Fibroblast of skin of scalp (primary cell): ENCODE data around the gene CDR2L.
"Not testable (repeated sequence)": the region's sequence is repeated elsewhere in the genome, so short reads cannot be mapped to it uniquely, and the experiment has no call there.

ENCODE experiments used
- DNase-seq: peaks from one replicate; pipeline ENCODE4 v3.0.0-alpha.2; 2013

Gene CDR2L

DNA sequence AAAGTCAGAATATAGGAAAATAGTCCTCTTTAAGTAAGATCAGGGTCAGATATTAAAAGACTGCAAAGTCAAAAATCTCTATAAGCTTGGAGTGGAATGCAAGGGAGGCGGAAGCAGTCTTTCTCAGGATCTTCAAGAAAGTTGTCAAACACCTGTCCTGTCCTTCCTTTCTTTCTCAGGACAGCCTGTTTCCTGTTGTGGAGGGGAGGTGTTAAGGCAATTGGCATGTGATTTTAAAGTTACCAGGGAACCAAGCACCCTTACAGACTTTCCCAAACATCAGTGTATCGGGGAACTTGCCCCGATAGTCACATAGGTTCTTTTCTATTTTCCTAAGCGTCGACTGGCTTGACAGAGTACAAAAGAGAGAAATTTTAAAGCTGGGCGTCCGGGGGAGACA lies 57.3 kb downstream of the CDR2L start:
- no peak for DNase-seq

DNA sequence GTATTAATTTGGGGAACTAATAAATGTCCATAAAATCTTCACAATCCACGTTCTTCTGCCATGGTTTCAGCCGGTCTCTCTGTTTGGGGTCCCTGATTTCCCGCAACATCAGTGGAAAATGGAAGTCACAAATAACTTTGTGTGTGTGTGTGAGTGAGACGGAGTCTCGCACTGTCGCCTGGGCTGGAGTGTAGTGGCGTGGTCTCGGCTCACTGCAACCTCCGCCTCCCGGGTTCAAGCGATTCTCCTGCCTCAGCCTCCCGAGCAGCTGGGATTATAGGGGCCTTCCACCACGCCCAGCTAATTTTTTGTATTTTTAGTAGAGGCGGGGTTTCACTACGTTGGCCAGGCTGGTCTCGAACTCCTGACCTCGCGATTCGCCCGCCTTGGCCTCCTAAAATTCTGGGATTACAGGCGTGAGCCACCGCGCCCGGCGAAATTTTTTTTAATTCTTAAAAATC lies 58.5 kb downstream of the CDR2L start:
- DNase-seq: not testable (repeated sequence)

DNA sequence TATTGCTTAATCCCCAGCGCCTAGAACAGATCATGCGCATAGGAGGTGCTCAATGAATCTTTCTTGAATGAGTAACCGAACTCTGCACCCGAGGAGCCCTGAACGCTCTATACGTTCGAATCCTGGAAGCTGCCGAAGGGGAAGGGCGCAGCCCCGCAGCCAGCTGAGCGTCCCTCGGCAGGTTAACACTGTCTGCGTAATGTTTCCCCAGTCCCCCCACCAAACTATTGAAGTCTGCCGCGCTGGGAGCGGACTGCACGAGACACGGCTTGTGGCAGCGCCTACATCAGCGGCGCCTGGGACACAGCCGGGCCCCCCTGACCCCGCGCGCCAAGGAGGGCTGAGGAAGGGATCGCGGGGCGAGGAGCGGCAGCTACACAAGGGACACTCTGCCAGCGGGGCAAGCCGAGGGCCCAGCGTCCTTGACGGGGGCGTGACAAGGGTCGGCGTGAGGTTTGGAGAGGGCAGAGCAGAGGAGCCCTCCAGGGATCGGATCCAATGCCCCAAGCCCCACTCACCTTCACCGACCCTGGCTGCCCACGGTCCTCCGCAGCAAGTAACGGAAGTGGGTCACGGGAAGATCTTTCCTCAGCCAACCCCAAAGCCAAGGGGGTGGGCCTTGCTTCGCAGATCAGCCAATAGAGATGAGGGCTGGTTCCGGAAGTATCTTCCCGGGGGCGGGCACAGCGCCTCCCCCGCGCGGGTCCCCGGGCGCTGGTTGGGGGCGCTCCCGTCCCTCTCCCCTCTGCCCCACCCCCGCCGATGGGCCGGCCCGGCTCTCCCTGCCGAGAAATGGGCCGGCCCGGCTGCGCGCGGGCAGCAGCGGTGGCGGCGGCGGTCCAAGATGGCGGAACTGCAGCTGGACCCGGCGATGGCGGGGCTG lies 59.2 kb downstream of the CDR2L start, which contains the start of the genes ATP5PD and KCTD2:
Gene ATP5PD, minus strand, starts transcription at position 563 of the 883 bp plus-strand sequence. CDS start 4,319 bp downstream, outside the sequence.
Gene KCTD2, plus strand, starts transcription at position 819 of the 883 bp plus-strand sequence. Its CDS starts 26 bp downstream, at position 845.
- DNase-seq: peak; percentile 97

DNA sequence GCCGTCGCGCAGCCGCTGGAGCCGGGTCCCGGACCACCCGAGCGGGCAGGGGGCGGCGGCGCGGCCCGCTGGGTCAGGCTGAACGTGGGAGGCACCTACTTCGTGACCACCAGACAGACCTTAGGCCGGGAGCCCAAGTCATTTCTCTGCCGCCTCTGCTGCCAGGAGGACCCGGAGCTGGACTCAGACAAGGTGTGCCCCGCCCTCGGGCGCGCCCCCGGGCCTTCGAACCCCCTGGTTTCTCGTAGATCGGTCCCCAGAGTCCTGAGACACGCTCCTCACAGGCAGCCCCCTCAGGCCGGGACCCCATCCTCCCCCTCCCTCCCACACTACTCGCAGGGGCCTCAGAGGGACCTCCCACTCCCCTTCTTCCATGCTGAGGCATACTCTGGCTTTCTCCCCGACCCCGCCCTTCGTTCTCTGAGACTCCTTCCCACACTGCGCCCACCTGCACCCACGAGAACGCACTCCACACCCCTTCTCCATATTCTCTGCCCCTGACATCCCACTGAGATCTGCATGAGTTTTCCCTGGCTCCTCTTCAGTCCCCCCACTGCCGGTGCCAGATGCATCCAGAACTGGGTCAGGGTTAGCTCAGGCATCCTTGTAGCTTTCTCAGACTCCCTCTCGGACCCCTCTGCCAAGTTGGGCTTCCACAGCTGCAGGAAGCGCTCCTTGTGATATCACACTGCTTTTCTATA lies 60.1 kb downstream of the CDR2L start:
- DNase-seq: no peak

DNA sequence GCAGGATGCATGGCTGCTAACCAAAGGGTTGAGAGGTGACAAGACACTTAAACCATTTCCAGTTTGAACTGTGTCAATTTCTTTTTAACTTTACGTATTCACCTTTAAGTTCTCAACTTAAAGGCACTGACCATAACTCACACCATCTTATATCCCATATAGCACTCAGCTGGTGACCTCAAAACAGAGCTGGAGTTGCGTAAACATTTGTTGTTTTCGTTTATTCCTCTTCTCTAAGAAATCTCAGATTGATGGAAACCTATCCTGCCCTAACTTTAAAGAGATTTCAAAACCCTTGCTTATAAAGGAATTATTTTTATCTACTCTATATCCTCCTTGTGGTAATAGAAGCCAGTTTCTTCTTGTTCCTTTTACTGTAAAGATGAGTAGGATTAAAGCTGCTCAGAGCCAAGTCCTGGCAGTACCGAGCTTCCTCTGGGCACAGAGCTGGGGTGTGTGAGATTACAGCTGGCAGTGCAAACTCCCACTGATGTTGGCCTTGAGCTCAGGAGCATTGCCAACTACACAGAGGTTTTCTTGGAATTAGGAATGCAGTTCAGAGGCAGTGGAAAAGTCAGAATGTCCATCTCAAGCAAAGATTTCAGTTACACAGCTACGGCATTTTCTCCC lies 60.9 kb downstream of the CDR2L start:
- DNase-seq: no peak

DNA sequence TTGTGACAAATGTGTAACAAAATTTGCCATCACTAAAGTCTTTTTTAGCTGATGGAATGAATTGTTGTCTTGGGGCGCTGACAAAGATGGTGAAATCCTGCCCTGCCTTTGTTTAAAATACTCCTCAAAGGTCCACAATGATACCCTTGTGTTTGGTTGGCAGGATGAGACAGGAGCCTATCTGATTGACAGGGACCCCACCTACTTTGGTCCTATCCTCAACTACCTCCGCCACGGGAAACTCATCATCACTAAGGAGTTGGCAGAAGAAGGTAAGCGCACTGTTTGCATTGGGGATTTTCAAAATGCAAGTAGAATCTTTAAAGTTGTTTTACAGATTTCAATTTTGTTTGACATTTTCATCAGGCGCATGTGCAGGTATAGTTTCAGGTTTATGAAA lies 61.6 kb downstream of the CDR2L start:
- no peak for DNase-seq

DNA sequence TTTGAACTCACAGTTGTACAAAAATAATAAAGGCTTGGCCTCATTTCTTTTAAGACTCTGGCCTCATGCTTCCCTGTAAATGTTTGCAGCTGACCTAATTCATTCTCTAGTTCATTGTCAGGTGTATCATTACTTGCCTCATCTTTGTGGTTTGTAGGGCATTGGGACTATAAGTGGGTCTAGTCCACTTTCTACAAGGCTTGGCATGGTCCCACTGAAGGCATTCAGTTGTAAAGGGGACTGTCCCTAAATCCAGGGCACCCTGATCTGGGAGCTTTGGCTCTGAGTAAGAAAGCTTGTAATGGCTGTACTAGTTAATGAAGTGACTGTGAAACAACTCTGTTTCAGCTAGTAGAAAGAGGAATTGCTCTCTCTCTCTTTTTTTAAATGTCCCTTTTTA lies 62.3 kb downstream of the CDR2L start:
- DNase-seq: no peak

DNA sequence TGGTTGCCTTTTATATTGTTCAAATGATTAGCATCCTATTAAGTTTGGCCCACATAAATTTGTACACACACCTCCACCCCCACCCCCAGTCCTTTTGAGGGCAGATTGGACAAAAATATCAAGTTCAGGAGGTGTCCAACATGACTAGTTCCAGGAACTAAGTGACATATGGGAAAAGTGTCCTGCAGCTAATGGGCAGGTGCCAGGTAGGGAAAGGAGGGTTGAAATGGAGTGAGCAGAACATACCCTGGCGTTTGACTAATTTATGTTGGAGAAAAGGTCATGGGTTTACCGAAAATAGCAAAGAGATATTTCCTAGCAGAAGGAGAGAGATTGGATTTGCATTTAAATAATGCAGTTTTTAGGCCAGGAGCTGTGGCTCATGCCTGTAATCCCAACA lies 64.5 kb downstream of the CDR2L start:
- no peak for DNase-seq
